Endothelial cell of umbilical vein (primary cell): ENCODE measurements around the gene OCIAD2. TPM values are rescaled to one million over a fixed set of nuclear protein-coding genes. Genes with fewer than 3 reads are reported as not detected.
"Not testable (repeated sequence)": the region's sequence is repeated elsewhere in the genome, so short reads cannot be mapped to it uniquely, and the experiment has no call there.

Experiments
- BruUV-seq: library from RNA; stranded (reverse); fragments of 400-500 nt; replicated peaks from 2 replicates; lab custom pipeline; 2021; lab: Mats Ljungman, UMichigan
- CTCF ChIA-PET: fragments of 300-600, 350-600 bp; sonication (Branson Sonifier 250); formaldehyde crosslinking; loops from one replicate; lab custom pipeline; 2021; ENCODE audit warnings: antibody characterized with exemption, inconsistent platforms; lab: Charles Lee
- POLR2A ChIA-PET: fragments of 300-600, 350-600 bp; sonication (Branson Sonifier 250); formaldehyde crosslinking; loops from one replicate; lab custom pipeline; 2021; ENCODE audit warnings: antibody characterized with exemption, inconsistent platforms; lab: Charles Lee
- DNase-seq: peaks from one replicate; pipeline ENCODE4 v3.0.0-alpha.2; 2011; ENCODE audit warnings: low read depth, low spot score
- FAIRE-seq: peaks from 2 replicates; lab custom pipeline; 2011; peaks lifted over from hg19 to GRCh38; lab: Jason Lieb, UNC
- H2AFZ ChIP-seq: 2 replicates; pipeline ENCODE4 v1.6.0; 2012; ENCODE audit warnings: low read depth, low read length, control low read depth, inconsistent platforms
- H3K27ac ChIP-seq: 2 replicates; pipeline ENCODE4 v1.5.1; 2011; ENCODE audit warnings: low read depth, mild to moderate bottlenecking, control low read depth, low read length, moderate library complexity; ENCODE audit not compliant: insufficient read depth
- H3K27me3 ChIP-seq, 2 experiments: 2 replicates each; pipeline versions ENCODE4 v1.6.0 to v1.6.1; 2011; ENCODE audit warnings: low read length in 2 of 2, mixed read lengths in 1 of 2; ENCODE audit not compliant: control insufficient read depth in 2 of 2, insufficient read depth in 2 of 2
- H3K36me3 ChIP-seq, 2 experiments: 2 replicates in 1 of 2; 3 replicates in 1 of 2; pipeline ENCODE4 v1.5.1; 2011; ENCODE audit warnings: low read length in 2 of 2, mild to moderate bottlenecking in 1 of 2, moderate library complexity in 1 of 2; ENCODE audit not compliant: control insufficient read depth in 2 of 2, insufficient read depth in 2 of 2; ENCODE audit errors: extremely low read depth in 1 of 2
- H3K4me1 ChIP-seq: 3 replicates; pipeline ENCODE4 v1.5.1; 2011; ENCODE audit warnings: mild to moderate bottlenecking, low read length; ENCODE audit not compliant: control insufficient read depth, insufficient read depth; ENCODE audit errors: extremely low read depth
- H3K4me2 ChIP-seq: 2 replicates; pipeline ENCODE4 v1.6.1; 2011; ENCODE audit warnings: low read length, control low read depth, mixed read lengths; ENCODE audit not compliant: insufficient read depth
- H3K4me3 ChIP-seq, 3 experiments: fragments of 200-600 bp in 1 of 3; sonication (generic), shearing (Covaris generic) in 1 of 3; replicated peaks in 1 of 3; 2 replicates each; pipeline ENCODE4 v1.5.1; 2011 to 2016; ENCODE audit warnings: control low read depth in 3 of 3, low read length in 3 of 3, mild to moderate bottlenecking in 2 of 3, inconsistent platforms in 1 of 3, low read depth in 1 of 3, moderate library complexity in 1 of 3; ENCODE audit not compliant: insufficient read depth in 1 of 3
- H3K79me2 ChIP-seq: 2 replicates; pipeline ENCODE4 v1.6.0; 2012; ENCODE audit warnings: low read length, inconsistent platforms; ENCODE audit not compliant: control insufficient read depth, insufficient read depth
- H3K9ac ChIP-seq: replicated peaks from 2 replicates; pipeline ENCODE3; 2011; ENCODE audit warnings: low read length, control low read depth; ENCODE audit not compliant: insufficient read depth; ENCODE audit errors: extremely low read depth
- H3K9me1 ChIP-seq: replicated peaks from 3 replicates; pipeline ENCODE4 v1.6.0; 2011; ENCODE audit warnings: mild to moderate bottlenecking, low read length; ENCODE audit not compliant: control insufficient read depth, insufficient read depth; ENCODE audit errors: extremely low read depth
- H3K9me3 ChIP-seq: replicated peaks from 2 replicates; pipeline ENCODE4 v1.5.1; 2012; ENCODE audit warnings: low read length, inconsistent platforms; ENCODE audit not compliant: control insufficient read depth, insufficient read depth
- H4K20me1 ChIP-seq: replicated peaks from 2 replicates; pipeline ENCODE3; 2011; ENCODE audit warnings: mild to moderate bottlenecking, low read length; ENCODE audit not compliant: control insufficient read depth, insufficient read depth; ENCODE audit errors: extremely low read depth
- EZH2 ChIP-seq: IDR thresholded peaks from 2 replicates; pipeline ENCODE4 v1.6.1; 2012; ENCODE audit warnings: borderline replicate concordance, low read depth, mild to moderate bottlenecking, moderate library complexity, low read length, inconsistent platforms; ENCODE audit not compliant: severe bottlenecking
- FOS ChIP-seq: IDR thresholded peaks from 2 replicates; pipeline ENCODE4 v1.6.1; 2011; ENCODE audit warnings: mild to moderate bottlenecking, low read length, moderate library complexity, borderline replicate concordance; ENCODE audit not compliant: insufficient read depth
- GATA2 ChIP-seq: IDR thresholded peaks from 2 replicates; pipeline ENCODE4 v1.7.0; 2011; ENCODE audit warnings: low read depth, mild to moderate bottlenecking, moderate library complexity, mixed read lengths, low read length; ENCODE audit not compliant: insufficient read length, insufficient read depth
- JUN ChIP-seq: IDR thresholded peaks from 2 replicates; pipeline ENCODE4 v1.6.1; 2011; ENCODE audit warnings: borderline replicate concordance, low read depth; ENCODE audit not compliant: insufficient read length, insufficient read depth
- MYC ChIP-seq: IDR thresholded peaks from one replicate; pipeline ENCODE4 v1.6.1; 2011; ENCODE audit warnings: mild to moderate bottlenecking, low read depth, low read length
- POLR2A ChIP-seq: IDR thresholded peaks from 2 replicates; pipeline ENCODE4 v1.6.1; 2012; ENCODE audit warnings: low read depth, mild to moderate bottlenecking, control low read depth, low read length
- POLR2AphosphoS5 ChIP-seq: IDR thresholded peaks from 2 replicates; pipeline ENCODE4 v1.6.1; 2012; ENCODE audit warnings: low read depth, mild to moderate bottlenecking, control low read depth, low read length, moderate library complexity; ENCODE audit not compliant: insufficient read depth
- dilution Hi-C: fragments of 300-500 bp; cut with MboI; formaldehyde crosslinking; loops from one replicate; pipeline ENCODE4 v1.15.0; 2019; ENCODE audit warnings: low sequenced_read_pairs; ENCODE audit not compliant: extremely low pct_ligation_motif_present
- intact Hi-C: fragments of 100-400 bp; cut with micrococcal nuclease; formaldehyde crosslinking; loops from one replicate; pipeline ENCODE4 v1.10.0; 2022
- polyA plus RNA-seq, 4 experiments: library from polyadenylated mRNA; depleted of rRNA in 3 of 4; stranded (reverse) in 3 of 4; unstranded in 1 of 4; fragments of >200 nt; gene quantifications; 2 replicates each; pipeline versions ENCODE4 v1.2.1 to v1.2.3, GENCODE V29; 2011 to 2012; ENCODE audit warnings: missing spikeins in 1 of 4
- total RNA-seq: library from RNA; stranded (reverse); gene quantifications from 2 replicates; pipeline ENCODE4 v1.2.3, GENCODE V29; 2021
- TF ChIP-seq, protein P1 (sequence below): IDR thresholded peaks from 2 replicates; pipeline ENCODE4 v1.6.1; 2011; ENCODE audit not compliant: insufficient read depth, insufficient read length
- TF ChIP-seq, protein P2 (sequence below), 2 donors: IDR thresholded peaks; 1 replicate in 1 of 2; 2 replicates in 1 of 2; pipeline ENCODE4 v1.5.1; 2011; ENCODE audit warnings: low read length in 2 of 2, mild to moderate bottlenecking in 2 of 2, moderate library complexity in 2 of 2, control low read depth in 1 of 2, inconsistent platforms in 1 of 2, low read depth in 1 of 2; ENCODE audit not compliant: insufficient read depth in 1 of 2; ENCODE audit errors: extremely low read depth in 1 of 2

The OCIAD2 gene
- total and polyA plus RNA-seq, 2 donors (not counting 3 experiments of a cell fraction or from before 2014, with no cell fraction given): 99.0 to 119 TPM

DNA sequence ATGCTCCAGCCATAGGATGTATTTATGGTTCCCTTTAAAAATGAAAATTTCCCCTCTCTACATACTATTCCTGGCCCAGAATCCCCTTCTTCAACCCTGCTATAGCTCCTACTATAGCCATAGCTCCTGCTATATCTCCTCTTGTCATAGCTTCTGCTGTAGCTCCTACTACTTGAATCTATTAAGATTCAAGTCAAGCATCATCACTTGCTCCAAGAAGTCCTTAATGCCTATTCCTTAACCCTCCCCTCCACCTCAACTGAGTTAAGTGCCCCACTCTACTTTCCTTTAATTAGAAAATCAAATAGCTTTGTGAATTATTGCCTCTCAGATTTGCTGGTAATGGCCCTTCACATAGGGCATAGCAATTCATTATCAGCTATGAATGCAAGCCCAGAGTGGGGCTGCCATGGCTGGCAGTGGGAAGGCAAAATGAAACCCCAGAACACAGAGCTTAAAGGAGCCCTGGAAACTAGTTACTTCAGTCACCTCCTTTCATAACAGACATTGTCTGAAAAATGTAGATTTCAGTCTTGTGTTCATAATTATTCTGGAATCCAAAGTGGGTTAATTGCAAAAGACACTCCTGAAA, 15.4 kb downstream of the OCIAD2 start:
- dilution Hi-C loops: no loop called here
- H3K4me1 ChIP-seq: no peaks in the 10 kb centered on the region
- no peaks in the 10 kb centered on the region for H3K27me3 ChIP-seq
- no peak for FAIRE-seq
- no peaks in the 10 kb centered on the region for H3K9me1 ChIP-seq
- TF ChIP-seq GATA2 (no peak), FOS (no peak), MYC (no peak), POLR2A (no peak), EZH2 (no peak), POLR2AphosphoS5 (no peak), JUN (no peak)
- TF ChIP-seq, protein P1, sequence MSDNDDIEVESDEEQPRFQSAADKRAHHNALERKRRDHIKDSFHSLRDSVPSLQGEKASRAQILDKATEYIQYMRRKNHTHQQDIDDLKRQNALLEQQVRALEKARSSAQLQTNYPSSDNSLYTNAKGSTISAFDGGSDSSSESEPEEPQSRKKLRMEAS: no peak
- TF ChIP-seq, protein P2, sequence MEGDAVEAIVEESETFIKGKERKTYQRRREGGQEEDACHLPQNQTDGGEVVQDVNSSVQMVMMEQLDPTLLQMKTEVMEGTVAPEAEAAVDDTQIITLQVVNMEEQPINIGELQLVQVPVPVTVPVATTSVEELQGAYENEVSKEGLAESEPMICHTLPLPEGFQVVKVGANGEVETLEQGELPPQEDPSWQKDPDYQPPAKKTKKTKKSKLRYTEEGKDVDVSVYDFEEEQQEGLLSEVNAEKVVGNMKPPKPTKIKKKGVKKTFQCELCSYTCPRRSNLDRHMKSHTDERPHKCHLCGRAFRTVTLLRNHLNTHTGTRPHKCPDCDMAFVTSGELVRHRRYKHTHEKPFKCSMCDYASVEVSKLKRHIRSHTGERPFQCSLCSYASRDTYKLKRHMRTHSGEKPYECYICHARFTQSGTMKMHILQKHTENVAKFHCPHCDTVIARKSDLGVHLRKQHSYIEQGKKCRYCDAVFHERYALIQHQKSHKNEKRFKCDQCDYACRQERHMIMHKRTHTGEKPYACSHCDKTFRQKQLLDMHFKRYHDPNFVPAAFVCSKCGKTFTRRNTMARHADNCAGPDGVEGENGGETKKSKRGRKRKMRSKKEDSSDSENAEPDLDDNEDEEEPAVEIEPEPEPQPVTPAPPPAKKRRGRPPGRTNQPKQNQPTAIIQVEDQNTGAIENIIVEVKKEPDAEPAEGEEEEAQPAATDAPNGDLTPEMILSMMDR (IDR thresholded peaks at IDR 0.05; ENCODE audit: extremely low read depth in 1 of 2, insufficient read depth in 1 of 2, low read depth in 1 of 2, low read length in 2 of 2): no peak
- no peaks in the 10 kb centered on the region for H3K9me3 ChIP-seq
- no peak overlapping the region for H3K9ac ChIP-seq
- H3K4me2 ChIP-seq: no peak overlapping the region
- DNase-seq: no peak
- CTCF ChIA-PET: interaction anchor here (0.9 to 1.1 kb wide), 2 partner anchors 9 to 52 kb away, joined by 3 read pairs; no protein-coding TSS in a partner anchor
- no peak overlapping the region for H2AFZ ChIP-seq
- H3K4me3 ChIP-seq: no peak overlapping the region
- intact Hi-C loops: no loop called here
- no TSS peak for BruUV-seq
- peaks cover 3 to 8% of the 10 kb centered on the region in 2 experiments for H3K36me3 ChIP-seq
- H3K79me2 ChIP-seq: no peaks in the 10 kb centered on the region
- H3K27ac ChIP-seq: no peak overlapping the region
- H4K20me1 ChIP-seq: no peaks in the 10 kb centered on the region
- POLR2A ChIA-PET: no interaction called here

DNA sequence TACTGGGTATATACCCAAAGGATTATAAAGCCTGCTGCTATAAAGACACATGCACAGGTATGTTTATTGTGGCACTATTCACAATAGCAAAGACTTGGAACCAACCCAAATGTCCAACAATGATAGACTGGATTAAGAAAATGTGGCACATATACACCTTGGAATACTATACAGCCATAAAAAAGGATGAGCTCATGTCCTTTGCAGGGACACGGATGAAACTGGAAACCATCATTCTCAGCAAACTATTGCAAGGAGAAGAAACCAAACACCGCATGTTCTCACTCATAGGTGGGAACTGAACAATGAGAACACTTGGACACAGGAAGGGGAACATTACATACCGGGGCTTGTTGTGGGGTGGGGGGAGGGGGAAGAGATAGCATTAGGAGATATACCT, 16.8 kb downstream of the OCIAD2 start:
- H3K27ac ChIP-seq, H3K9ac ChIP-seq, FAIRE-seq, H3K36me3 ChIP-seq, DNase-seq, H3K4me2 ChIP-seq, POLR2A ChIA-PET, CTCF ChIA-PET, H3K27me3 ChIP-seq, dilution Hi-C loops, BruUV-seq, H3K4me3 ChIP-seq, H4K20me1 ChIP-seq, intact Hi-C loops, H3K9me3 ChIP-seq, H3K4me1 ChIP-seq, H2AFZ ChIP-seq, H3K9me1 ChIP-seq, H3K79me2 ChIP-seq: not testable (repeated sequence)

DNA sequence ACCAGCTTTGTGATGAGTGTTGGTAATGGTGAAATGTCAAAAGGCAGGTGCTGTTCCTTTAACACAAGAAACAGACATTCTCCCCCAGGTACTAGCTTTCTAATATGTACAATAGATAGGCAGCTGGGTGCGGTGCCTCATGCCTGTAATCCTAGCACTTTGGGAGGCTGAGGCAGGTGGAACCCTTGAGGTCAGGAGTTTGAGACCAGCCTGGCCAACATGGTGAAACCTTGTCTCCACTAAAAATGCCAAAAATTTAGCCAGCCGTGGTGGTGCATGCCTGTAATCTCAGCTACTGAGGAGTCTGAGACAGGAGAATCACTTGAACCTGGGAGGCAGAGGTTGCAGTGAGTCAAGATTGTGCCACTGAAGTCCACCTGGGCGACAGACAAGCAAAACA, 24.9 kb downstream of the OCIAD2 start:
- FAIRE-seq, H2AFZ ChIP-seq, BruUV-seq, H3K79me2 ChIP-seq, dilution Hi-C loops, H3K27me3 ChIP-seq, H3K9ac ChIP-seq, H3K9me1 ChIP-seq, POLR2A ChIA-PET, DNase-seq, H4K20me1 ChIP-seq, H3K4me2 ChIP-seq, H3K27ac ChIP-seq, intact Hi-C loops, H3K9me3 ChIP-seq, H3K36me3 ChIP-seq, H3K4me1 ChIP-seq, H3K4me3 ChIP-seq: not testable (repeated sequence)
- CTCF ChIA-PET: interaction anchor here (0.5 to 0.8 kb wide), 2 partner anchors 178 to 496 kb away, joined by 3 read pairs; no protein-coding TSS in a partner anchor
